Measurements from ENCODE around the gene THOC7.

THOC7 gene

DNA sequence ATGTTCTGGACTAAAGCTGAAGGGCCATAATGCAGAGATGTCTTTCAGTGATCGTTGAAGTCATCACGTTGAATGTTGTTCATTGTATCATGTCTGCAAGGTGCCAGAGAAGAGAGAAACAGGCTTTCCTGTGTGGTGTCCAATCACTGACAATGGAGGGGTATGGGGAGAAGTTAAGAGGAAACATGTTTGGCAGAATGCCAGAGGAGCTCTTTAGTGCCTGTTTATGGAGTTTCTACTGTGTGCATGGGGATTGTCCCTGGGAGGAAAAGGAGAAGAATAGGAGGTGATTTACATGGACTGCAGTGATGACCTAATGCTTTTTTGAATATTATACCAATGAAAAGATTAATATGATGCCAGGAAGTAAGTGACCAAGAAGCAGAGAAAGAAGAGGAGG lies 36.9 kb upstream of the THOC7 start:
- H3K9me3 ChIP-seq (ENCODE audit: control insufficient read depth, low read length): no peaks in the 10 kb centered on the region
- no peak overlapping the region for H3K9ac ChIP-seq (ENCODE audit: low read length)
- H3K36me3 ChIP-seq (ENCODE audit: control insufficient read depth, insufficient read depth, low read length): no peaks in the 10 kb centered on the region
- H3K4me1 ChIP-seq (ENCODE audit: control insufficient read depth, insufficient read depth, low read length): no peaks in the 10 kb centered on the region
- no peaks in the 10 kb centered on the region for H3K27me3 ChIP-seq (ENCODE audit: control insufficient read depth, insufficient read depth, low read length)
- H3K4me3 ChIP-seq (ENCODE audit: low read length): no peak overlapping the region

DNA sequence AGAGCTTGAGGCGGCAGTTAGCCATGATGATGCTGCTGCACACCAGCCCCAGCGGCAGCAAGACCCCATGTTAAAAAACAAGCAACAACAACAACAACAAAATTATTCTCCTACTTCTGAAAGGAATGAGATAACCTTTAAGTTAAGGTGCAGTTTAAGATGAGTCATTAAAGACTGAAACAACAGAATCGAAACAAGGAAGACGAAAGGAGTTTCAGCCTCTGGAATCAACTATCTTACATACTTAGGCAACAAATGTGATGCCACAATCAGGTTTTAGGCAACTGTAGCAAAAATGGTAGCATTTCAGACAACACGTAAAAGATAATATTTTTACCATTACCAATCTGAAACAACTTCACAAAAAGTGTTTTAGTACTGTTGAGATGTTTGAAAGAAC lies 36.4 kb upstream of the THOC7 start:
- H3K4me1 ChIP-seq (ENCODE audit: control insufficient read depth, insufficient read depth, low read length): no peaks in the 10 kb centered on the region
- no peaks in the 10 kb centered on the region for H3K9me3 ChIP-seq (ENCODE audit: control insufficient read depth, low read length)
- no peaks in the 10 kb centered on the region for H3K36me3 ChIP-seq (ENCODE audit: control insufficient read depth, insufficient read depth, low read length)
- H3K9ac ChIP-seq (ENCODE audit: low read length): no peak overlapping the region
- no peaks in the 10 kb centered on the region for H3K27me3 ChIP-seq (ENCODE audit: control insufficient read depth, insufficient read depth, low read length)
- no peak overlapping the region for H3K4me3 ChIP-seq (ENCODE audit: low read length)

DNA sequence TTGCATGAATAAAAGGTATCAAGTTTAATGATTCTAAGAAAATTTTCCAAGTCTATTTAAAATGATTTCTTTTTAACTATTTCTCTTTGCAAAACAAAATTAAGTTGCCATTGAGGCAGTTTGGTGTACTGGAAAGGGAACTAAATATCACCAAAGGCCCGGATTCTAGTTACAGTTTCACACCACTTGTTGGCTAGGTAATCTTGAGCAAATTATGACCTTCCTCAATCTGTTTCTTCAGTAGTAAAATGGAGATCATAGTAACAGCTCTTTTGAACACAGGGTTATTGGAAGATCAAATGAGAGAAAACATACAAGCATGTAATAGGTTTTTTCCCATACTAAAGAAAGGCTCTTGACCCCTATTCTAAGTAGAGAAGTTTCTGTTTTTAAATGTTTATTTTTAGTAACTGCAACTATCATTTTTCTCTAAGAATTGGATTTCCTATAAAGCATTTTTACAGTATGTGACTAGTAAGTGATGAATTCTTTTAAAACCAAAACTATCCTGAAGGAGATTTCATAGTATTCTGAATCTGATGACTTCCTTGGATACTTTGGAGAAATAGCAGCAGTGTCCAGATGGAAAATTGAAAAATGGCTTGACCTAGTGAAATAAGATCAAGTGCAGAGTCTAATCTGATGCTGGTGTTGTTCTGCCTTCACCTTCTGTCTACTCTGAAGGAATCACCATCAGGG lies 32.9 kb upstream of the THOC7 start:
- Histone ChIP-seq H3K27me3 (ENCODE audit: control insufficient read depth, insufficient read depth, low read length) (no peaks in the 10 kb centered on the region), H3K4me3 (ENCODE audit: low read length) (no peak overlapping the region), H3K36me3 (ENCODE audit: control insufficient read depth, insufficient read depth, low read length) (no peaks in the 10 kb centered on the region), H3K9me3 (ENCODE audit: control insufficient read depth, low read length) (no peaks in the 10 kb centered on the region), H3K4me1 (ENCODE audit: control insufficient read depth, insufficient read depth, low read length) (peaks cover 8% of the 10 kb centered on the region), H3K9ac (ENCODE audit: low read length) (no peak overlapping the region)

DNA sequence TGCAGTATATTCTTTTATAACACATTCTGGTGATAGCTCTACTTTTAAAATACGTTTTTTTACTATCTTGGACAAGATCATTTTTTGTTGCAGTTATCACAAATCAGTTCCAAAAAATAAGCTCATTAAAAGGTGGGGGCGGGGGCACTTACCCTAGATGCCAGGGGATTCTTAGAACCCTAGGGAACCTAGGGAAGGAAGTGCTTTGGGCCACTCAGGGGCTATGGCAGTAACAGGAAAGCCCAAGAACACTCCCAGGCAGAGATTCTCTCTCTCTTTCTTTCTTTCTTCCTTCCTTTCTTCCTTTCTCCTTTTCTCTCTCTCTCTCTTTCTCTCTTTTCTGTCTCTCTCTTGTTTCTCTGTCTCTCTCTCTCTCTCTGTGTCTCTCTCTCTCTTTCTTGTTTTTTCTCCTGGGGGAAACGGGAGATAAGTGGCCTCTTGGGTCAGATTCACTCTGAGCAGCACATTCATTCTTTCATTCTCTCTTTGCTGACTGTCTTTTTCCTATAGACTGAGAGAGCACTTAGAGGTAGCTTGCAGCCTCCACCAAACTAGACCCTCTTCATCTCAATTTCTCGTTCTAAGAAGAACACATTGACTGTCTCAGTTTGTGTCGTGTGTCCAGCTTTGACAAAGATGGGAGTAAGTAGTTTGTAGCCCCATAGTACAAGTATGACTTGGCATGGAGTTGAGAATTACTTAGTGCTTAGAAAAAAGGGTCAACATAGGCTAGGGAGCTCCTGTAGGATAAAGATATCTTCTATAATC lies 32.0 kb upstream of the THOC7 start:
- peaks cover 10% of the 10 kb centered on the region for H3K4me1 ChIP-seq (ENCODE audit: control insufficient read depth, insufficient read depth, low read length)
- no peak overlapping the region for H3K9ac ChIP-seq (ENCODE audit: low read length)
- H3K9me3 ChIP-seq (ENCODE audit: control insufficient read depth, low read length): no peaks in the 10 kb centered on the region
- no peaks in the 10 kb centered on the region for H3K27me3 ChIP-seq (ENCODE audit: control insufficient read depth, insufficient read depth, low read length)
- H3K4me3 ChIP-seq (ENCODE audit: low read length): no peak overlapping the region
- H3K36me3 ChIP-seq (ENCODE audit: control insufficient read depth, insufficient read depth, low read length): no peaks in the 10 kb centered on the region

DNA sequence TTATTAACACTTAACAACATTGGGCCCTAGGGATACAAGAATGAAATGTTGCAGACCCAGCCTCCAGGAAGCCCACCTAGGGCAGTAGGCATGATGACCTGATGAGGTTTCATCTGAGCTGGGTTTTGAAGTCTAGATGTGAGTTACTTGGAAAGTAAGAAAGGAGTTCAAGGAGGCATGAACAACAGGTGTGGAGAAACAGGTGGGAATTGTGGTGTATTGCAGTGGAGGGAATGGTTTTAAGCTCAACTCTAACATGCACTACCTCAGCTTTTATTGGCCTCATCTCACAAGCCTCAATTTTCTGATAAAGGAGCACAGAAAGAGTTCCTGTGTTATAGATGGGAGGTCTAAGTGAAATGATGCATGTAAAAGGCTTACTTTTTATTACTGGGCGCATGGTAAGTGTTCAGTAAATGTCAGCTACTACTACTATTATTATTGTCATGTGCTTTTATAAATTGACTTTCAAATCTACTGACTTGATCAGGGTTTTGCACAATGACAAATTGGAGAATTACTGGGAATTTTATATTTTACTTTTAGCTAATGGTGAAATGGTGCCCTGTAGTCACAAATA lies 29.3 kb upstream of the THOC7 start:
- no peaks in the 10 kb centered on the region for H3K9me3 ChIP-seq (ENCODE audit: control insufficient read depth, low read length)
- no peaks in the 10 kb centered on the region for H3K36me3 ChIP-seq (ENCODE audit: control insufficient read depth, insufficient read depth, low read length)
- no peaks in the 10 kb centered on the region for H3K27me3 ChIP-seq (ENCODE audit: control insufficient read depth, insufficient read depth, low read length)
- H3K4me1 ChIP-seq (ENCODE audit: control insufficient read depth, insufficient read depth, low read length): peaks cover 10% of the 10 kb centered on the region
- H3K9ac ChIP-seq (ENCODE audit: low read length): no peak overlapping the region
- no peak overlapping the region for H3K4me3 ChIP-seq (ENCODE audit: low read length)

DNA sequence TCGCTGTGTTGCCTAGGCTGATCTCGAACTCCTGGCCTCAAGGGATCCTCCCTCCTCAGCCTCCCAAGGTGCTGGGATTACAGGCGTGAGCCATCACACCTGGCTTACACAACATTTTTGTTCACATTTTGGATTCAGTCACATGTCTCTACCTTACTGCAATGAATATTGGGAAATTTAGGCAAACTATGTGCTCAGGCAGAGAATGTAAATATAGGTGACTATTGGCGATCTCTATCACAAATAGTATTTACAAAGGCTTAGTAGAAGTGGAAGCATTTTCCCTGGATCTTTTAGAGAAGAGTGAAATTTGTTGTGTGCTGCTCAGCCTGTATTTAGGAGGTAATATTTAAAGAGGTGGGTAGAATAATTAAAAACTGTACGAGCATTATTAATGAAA lies 27.9 kb upstream of the THOC7 start:
- Histone ChIP-seq H3K27me3 (ENCODE audit: control insufficient read depth, insufficient read depth, low read length) (no peaks in the 10 kb centered on the region), H3K9me3 (ENCODE audit: control insufficient read depth, low read length) (no peaks in the 10 kb centered on the region)

DNA sequence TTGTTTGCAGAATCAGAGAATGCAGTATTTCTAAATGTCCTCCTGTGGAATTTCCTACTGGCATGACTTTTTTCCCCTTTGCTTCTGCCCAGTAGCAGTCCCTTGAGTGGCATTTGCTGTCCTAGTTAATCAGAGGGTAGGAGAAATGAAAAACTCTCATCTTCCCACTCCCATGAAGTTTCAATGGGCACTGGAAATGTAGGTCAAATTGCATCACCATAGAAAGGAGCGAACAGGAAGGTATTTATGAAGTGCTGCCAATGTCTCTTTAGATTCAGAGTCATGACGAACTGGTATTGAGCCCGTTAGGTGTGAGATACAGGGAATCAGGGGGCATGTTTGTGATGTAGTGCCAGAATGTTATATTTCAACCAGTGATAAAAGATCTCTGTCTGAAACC lies 23.3 kb upstream of the THOC7 start:
- H3K9me3 ChIP-seq (ENCODE audit: control insufficient read depth, low read length): no peaks in the 10 kb centered on the region
- no peaks in the 10 kb centered on the region for H3K27me3 ChIP-seq (ENCODE audit: control insufficient read depth, insufficient read depth, low read length)
- H3K4me1 ChIP-seq (ENCODE audit: control insufficient read depth, insufficient read depth, low read length): peaks cover 6% of the 10 kb centered on the region
- no peak overlapping the region for H3K4me3 ChIP-seq (ENCODE audit: low read length)
- no peak overlapping the region for H3K9ac ChIP-seq (ENCODE audit: low read length)
- H3K36me3 ChIP-seq (ENCODE audit: control insufficient read depth, insufficient read depth, low read length): no peaks in the 10 kb centered on the region

More for the DNA sequence above, 27.9 kb upstream of the THOC7 start:
- no peak overlapping the region for H3K4me3 ChIP-seq (ENCODE audit: low read length)
- H3K4me1 ChIP-seq (ENCODE audit: control insufficient read depth, insufficient read depth, low read length): peaks cover 10% of the 10 kb centered on the region
- no peak overlapping the region for H3K9ac ChIP-seq (ENCODE audit: low read length)
- H3K36me3 ChIP-seq (ENCODE audit: control insufficient read depth, insufficient read depth, low read length): no peaks in the 10 kb centered on the region

DNA sequence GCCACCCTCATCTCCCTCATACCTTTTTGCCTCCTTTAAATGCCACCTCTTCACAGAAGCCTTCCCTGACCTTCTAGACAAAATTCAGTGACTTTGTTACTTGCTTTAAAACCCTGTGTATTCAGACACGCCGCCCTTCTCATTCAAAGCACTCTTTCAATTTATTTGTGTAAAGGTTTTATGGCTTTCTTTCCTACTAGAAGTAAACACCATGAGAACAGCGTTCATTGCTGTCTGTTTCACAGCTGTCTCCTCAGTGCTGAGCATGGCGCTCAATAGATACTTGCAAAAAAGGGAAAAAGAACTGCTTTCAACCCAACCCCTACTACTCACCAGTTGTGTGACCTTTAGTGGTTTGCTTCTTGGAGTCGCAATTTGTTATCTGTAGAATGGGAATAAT lies 17.0 kb upstream of the THOC7 start:
- H3K9me3 ChIP-seq (ENCODE audit: control insufficient read depth, low read length): no peaks in the 10 kb centered on the region
- H3K36me3 ChIP-seq (ENCODE audit: control insufficient read depth, insufficient read depth, low read length): no peaks in the 10 kb centered on the region
- H3K4me3 ChIP-seq (ENCODE audit: low read length): no peak overlapping the region
- no peaks in the 10 kb centered on the region for H3K27me3 ChIP-seq (ENCODE audit: control insufficient read depth, insufficient read depth, low read length)
- no peak overlapping the region for H3K9ac ChIP-seq (ENCODE audit: low read length)
- no peaks in the 10 kb centered on the region for H3K4me1 ChIP-seq (ENCODE audit: control insufficient read depth, insufficient read depth, low read length)

DNA sequence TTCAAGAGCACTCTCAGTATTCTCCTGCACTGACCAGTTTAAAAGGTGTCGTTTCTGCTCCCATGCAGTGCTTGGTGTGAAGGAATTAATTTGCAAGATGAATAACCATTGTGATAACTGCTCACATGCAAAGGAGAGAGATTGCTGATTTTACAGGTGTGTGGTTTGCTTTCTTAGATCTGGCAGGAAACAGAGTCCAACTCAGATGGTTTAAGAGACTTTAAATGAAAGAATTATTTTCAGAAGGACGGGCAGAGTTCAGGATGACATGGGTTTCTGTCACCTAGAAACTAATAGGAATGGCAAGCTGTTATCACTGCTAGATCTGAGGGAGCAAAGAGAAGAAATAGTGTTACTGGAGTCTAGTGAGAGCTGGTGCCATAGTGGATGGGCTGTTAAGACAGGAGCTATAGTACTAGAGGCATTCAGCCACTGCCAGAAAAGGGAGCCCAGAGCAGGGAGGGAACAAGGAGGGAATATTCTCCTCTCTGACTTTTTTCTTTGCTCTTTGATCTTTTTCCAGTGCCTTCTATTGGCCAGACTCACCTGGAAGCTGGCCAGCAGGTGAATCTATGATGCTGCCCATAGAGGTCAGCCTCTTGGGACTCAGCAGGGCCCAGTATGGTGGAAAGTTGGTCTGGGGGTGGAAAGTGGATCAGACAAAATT lies 14.9 kb upstream of the THOC7 start:
- H3K27me3 ChIP-seq (ENCODE audit: control insufficient read depth, insufficient read depth, low read length): no peaks in the 10 kb centered on the region
- no peaks in the 10 kb centered on the region for H3K36me3 ChIP-seq (ENCODE audit: control insufficient read depth, insufficient read depth, low read length)
- no peaks in the 10 kb centered on the region for H3K9me3 ChIP-seq (ENCODE audit: control insufficient read depth, low read length)
- no peaks in the 10 kb centered on the region for H3K4me1 ChIP-seq (ENCODE audit: control insufficient read depth, insufficient read depth, low read length)
- H3K9ac ChIP-seq (ENCODE audit: low read length): no peak overlapping the region
- H3K4me3 ChIP-seq (ENCODE audit: low read length): no peak overlapping the region

DNA sequence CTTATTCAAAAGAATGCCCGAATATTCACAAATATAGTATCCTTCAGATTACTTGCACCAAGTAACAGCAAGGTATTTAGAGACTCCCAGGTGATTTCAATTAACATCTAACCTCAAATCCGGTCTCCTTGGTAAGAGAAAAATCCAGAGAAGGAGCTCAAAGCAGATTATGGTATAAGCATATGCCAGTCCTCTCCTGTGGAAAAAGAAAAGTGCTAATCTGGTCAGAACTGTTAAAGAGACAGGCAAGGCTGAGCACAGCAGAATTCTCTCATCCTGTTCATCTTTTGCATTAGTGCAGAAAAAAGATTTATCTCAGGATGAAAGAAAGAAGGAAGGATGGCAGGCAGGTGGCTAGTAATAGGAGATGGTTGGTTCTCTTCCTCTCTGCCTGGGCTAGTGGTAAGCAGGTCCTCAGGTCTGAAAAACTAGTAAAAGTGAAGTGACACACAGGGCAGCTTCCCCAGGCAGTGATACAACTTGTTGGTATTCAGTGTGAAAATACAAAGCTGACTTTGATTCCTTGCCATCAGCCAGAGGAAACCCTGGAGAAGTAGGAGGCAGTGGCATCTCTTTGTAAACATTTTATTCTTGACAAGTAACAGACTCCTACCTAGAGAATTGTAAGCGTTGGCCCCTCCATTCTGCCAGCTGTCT lies 14.3 kb upstream of the THOC7 start:
- Histone ChIP-seq H3K4me3 (ENCODE audit: low read length) (no peak overlapping the region), H3K4me1 (ENCODE audit: control insufficient read depth, insufficient read depth, low read length) (no peaks in the 10 kb centered on the region), H3K27me3 (ENCODE audit: control insufficient read depth, insufficient read depth, low read length) (no peaks in the 10 kb centered on the region), H3K9ac (ENCODE audit: low read length) (no peak overlapping the region), H3K36me3 (ENCODE audit: control insufficient read depth, insufficient read depth, low read length) (no peaks in the 10 kb centered on the region), H3K9me3 (ENCODE audit: control insufficient read depth, low read length) (no peaks in the 10 kb centered on the region)

DNA sequence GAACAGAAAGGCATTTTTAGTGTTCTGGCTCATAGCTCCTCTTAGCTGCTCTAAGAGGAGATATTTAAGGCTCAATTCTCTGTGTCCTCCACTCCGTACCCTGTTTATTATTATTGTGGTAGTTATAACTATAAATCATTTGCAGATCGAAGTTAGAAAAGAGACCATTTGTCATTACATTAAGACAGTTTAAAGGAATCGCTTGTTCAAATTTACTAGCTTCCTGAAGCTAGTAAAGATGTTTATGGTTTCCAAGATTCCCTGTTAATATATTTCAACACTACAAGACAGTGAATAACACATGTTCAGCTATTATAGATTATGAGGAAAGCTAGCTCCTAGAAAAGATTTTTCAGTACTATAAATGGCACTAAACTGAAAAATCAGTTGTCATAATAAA lies 12.7 kb upstream of the THOC7 start:
- no peaks in the 10 kb centered on the region for H3K27me3 ChIP-seq (ENCODE audit: control insufficient read depth, insufficient read depth, low read length)
- H3K4me3 ChIP-seq (ENCODE audit: low read length): no peak overlapping the region
- no peaks in the 10 kb centered on the region for H3K36me3 ChIP-seq (ENCODE audit: control insufficient read depth, insufficient read depth, low read length)
- H3K9me3 ChIP-seq (ENCODE audit: control insufficient read depth, low read length): no peaks in the 10 kb centered on the region
- peaks cover 6% of the 10 kb centered on the region for H3K4me1 ChIP-seq (ENCODE audit: control insufficient read depth, insufficient read depth, low read length)
- no peak overlapping the region for H3K9ac ChIP-seq (ENCODE audit: low read length)
